ENCODE data around the gene KLF9.

Gene KLF9

DNA sequence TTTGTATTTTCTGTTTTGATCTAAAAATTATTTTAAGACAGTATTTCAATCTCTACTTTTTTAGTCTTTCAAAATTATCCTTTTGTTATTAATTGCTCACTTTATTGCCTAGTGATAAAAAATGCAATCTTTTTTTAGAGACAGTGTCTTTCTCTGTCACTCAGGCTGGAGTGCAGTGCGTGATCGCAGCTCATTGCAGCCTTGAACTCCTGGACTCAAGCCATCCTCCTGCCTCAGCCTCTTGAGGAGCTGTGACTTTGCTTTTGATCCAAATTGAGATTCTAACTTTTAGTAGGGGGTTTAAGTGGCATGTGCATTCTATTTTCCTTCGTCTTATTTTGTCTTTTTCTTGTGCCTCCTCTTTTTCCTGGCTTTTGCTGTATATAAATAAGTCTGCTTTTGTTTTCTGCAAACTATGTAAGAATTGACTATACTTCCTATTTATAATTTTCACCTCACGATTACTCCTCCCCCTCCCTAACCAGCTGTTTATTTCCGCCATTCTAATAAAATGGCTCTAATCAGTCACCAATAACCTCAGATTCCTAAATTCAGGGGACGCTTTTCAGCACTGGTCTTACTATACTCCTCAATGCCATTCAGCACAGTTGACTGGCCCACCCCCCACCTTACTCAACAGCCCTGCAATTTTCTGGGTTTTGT lies 32.3 kb downstream of the KLF9 start:
- DNase-seq (ENCODE audit: low read depth) = no peak
- no peak for TF ChIP-seq CTCF (conservative IDR thresholded peaks at IDR 0.05; ENCODE audit: control insufficient read depth, insufficient read depth, low read depth, low read length)

DNA sequence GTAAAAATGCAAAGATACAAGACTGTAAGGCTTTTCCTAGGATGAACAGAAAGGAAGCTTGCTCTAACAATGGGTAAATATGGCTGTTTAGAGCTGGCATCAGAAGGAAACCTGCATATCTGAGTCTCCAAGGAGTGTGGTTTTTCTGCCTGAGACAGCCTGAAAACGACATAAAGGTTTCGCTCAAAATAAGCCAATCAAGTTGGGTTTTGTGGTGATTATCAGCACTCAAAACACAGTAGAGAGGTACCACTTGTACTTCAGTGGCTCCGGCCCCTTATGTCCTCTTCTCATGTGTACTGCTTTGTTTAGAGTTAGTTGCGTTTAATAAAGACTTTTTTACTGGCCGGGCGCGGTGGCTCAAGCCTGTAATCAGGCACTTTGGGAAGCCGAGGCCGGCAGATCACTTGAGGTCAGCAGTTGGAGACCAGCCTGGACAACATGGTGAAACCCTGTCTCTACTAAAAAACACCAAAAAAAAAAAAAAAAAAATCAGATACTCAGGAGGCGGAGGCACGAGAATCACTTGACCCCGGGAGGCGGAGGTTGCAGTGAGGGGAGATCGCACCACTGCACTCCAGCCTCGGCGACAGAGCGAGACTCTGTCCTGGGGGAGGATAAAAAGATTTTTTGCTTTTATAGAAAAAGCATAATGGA lies 39.4 kb downstream of the KLF9 start:
- TF ChIP-seq CTCF (conservative IDR thresholded peaks at IDR 0.05; ENCODE audit: control insufficient read depth, insufficient read depth, low read depth, low read length) = no peak
- H3K4me3 ChIP-seq (ENCODE audit: control insufficient read depth, low read depth, low read length) = no peak overlapping the region
- no peak for DNase-seq (ENCODE audit: low read depth)

More for the DNA sequence above, 32.3 kb downstream of the KLF9 start:
- H3K4me3 ChIP-seq (ENCODE audit: control insufficient read depth, low read depth, low read length) = no peak overlapping the region

GRCh38 chr9:70367305-70367930 lies 47.0 kb downstream of the KLF9 start:
- H3K4me3 ChIP-seq (ENCODE audit: control insufficient read depth, low read depth, low read length) = no peak overlapping the region
- TF ChIP-seq CTCF (conservative IDR thresholded peaks at IDR 0.05; ENCODE audit: control insufficient read depth, insufficient read depth, low read depth, low read length) = no peak
- no peak for DNase-seq (ENCODE audit: low read depth)

- H3K4me3 ChIP-seq (ENCODE audit: control insufficient read depth, low read depth, low read length) = no peak overlapping the region
- TF ChIP-seq CTCF (conservative IDR thresholded peaks at IDR 0.05; ENCODE audit: control insufficient read depth, insufficient read depth, low read depth, low read length) = no peak
- DNase-seq (ENCODE audit: low read depth) = no peak
These were observed 50.7 kb downstream of the KLF9 start for GRCh38 chr9:70363760-70364159.

DNA sequence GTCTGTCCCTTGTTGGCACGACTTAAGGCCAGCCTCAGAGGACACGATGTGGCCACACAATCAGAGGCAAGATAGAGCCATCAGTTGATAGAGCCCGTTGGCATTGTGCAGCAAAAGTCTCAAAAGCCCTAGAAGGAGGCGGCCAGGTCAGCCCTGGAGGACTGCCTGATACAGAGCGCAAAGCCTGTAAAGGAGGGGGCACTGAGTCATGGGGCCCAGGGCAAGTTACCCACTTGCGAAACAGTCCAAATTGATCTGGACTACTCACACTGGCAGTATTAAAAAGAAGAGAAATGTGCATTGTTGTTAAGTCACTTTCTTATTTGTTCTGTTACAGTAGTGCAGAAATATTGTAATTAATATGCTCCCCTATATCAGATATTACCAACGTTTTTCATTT lies 51.5 kb downstream of the KLF9 start:
- no peak for TF ChIP-seq CTCF (conservative IDR thresholded peaks at IDR 0.05; ENCODE audit: control insufficient read depth, insufficient read depth, low read depth, low read length)
- peak; percentile 67 for DNase-seq (ENCODE audit: low read depth)
- H3K4me3 ChIP-seq (ENCODE audit: control insufficient read depth, low read depth, low read length) = no peak overlapping the region

- no peak for DNase-seq (ENCODE audit: low read depth)
- no peak overlapping the region for H3K4me3 ChIP-seq (ENCODE audit: control insufficient read depth, low read depth, low read length)
- no peak for TF ChIP-seq CTCF (conservative IDR thresholded peaks at IDR 0.05; ENCODE audit: control insufficient read depth, insufficient read depth, low read depth, low read length)
These were observed 58.7 kb downstream of the KLF9 start for GRCh38 chr9:70355801-70356200.
